ENCODE measurements around the gene CDC25B. TPM values are rescaled to one million over a fixed set of nuclear protein-coding genes. Genes with fewer than 3 reads are reported as not detected.

CDC25B gene
- total and polyA plus RNA-seq, 2 donors from 2014 or later, result 24.1 to 40.3 TPM

DNA sequence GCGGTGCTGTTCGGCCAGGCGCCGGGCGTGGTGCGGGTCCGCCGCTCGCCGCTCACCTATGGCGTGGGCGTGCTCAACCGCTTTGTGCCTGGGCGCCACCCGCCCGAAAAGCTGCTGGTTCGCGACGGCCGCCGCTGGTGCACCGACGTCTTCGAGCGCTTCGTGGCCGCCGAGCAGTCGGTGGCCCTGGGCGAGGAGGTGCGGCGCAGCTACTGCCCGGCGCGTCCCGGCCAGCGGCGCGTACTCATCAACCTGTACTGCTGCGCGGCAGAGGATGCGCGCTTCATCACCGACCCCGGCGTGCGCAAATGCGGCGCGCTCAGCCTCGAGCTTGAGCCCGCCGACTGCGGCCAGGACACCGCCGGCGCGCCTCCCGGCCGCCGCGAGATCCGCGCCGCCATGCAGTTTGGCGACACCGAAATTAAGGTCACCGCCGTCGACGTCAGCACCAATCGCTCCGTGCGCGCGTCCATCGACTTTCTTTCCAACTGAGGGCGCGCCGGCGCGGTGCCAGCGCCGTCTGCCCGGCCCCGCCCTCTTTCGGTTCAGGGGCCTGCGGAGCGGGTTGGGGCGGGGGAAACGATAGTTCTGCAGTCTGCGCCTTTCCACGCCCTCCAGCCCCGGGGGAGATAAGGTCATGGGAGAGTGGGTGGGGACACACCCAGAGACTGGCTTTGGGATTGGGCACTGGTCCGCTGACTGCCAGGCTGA lies 44.3 kb upstream of the CDC25B start:
- Histone ChIP-seq H3K4me3 (ENCODE audit: low read length in 3 of 3) (peak overlapping the region in 1 of 3 donors; percentile 39), H3K27ac (ENCODE audit: low read depth in 2 of 2, low read length in 2 of 2) (no peak overlapping the region), H3K4me1 (ENCODE audit: control insufficient read depth in 2 of 3, insufficient read depth in 2 of 3, low read depth in 1 of 3, low read length in 3 of 3) (peaks cover 0 to 7% (median 0%) of the 10 kb centered on the region in 3 donors), H3K9me3 (ENCODE audit: control insufficient read depth in 2 of 3, insufficient read depth in 1 of 3, low read length in 3 of 3) (no peaks in the 10 kb centered on the region), H3K27me3 (ENCODE audit: control insufficient read depth, insufficient read depth, low read length) (no peaks in the 10 kb centered on the region), H3K9ac (ENCODE audit: low read length in 3 of 3) (no peak overlapping the region), H3K36me3 (ENCODE audit: control insufficient read depth in 2 of 3, insufficient read depth in 3 of 3, low read length in 3 of 3) (peaks cover 0 to 4% (median 0%) of the 10 kb centered on the region in 3 donors)
- intact Hi-C loops (cut with DNase I), result no loop called here
- FAIRE-seq (no peak), DNase-seq (peak in 3 of 5 donors; percentile 49 to 71 (median 56))
- TF ChIP-seq, protein P1, sequence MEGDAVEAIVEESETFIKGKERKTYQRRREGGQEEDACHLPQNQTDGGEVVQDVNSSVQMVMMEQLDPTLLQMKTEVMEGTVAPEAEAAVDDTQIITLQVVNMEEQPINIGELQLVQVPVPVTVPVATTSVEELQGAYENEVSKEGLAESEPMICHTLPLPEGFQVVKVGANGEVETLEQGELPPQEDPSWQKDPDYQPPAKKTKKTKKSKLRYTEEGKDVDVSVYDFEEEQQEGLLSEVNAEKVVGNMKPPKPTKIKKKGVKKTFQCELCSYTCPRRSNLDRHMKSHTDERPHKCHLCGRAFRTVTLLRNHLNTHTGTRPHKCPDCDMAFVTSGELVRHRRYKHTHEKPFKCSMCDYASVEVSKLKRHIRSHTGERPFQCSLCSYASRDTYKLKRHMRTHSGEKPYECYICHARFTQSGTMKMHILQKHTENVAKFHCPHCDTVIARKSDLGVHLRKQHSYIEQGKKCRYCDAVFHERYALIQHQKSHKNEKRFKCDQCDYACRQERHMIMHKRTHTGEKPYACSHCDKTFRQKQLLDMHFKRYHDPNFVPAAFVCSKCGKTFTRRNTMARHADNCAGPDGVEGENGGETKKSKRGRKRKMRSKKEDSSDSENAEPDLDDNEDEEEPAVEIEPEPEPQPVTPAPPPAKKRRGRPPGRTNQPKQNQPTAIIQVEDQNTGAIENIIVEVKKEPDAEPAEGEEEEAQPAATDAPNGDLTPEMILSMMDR (IDR thresholded peaks at IDR 0.05; ENCODE audit: borderline replicate concordance, extremely low read depth, insufficient read depth), result no peak

DNA sequence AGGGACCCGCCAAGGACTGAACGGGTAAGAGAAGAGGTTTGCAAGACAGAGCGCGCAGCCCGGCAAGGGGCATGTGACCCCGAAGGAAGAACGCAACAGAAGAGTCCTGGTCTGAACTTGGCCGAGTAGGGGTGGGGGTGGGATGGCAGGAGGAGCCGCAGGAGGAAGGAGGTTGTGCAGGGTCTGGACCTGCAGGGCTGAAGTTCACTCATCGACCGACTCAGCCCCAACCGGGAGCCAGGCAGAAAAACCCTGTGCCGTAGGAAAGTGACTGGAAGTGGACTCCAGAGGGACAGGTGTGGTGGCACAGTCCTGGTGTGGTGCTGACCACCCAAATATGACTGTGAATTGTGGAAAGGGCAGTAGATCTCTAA lies 43.7 kb upstream of the CDC25B start:
- H3K36me3 ChIP-seq (ENCODE audit: control insufficient read depth in 2 of 3, insufficient read depth in 3 of 3, low read length in 3 of 3), result peaks cover 0 to 4% (median 0%) of the 10 kb centered on the region in 3 donors
- no peak overlapping the region for H3K9ac ChIP-seq (ENCODE audit: low read length in 3 of 3)
- peak in 1 of 5 donors; percentile 66 for DNase-seq
- intact Hi-C loops (cut with DNase I), result no loop called here
- peak overlapping the region in 1 of 3 donors; percentile 39 for H3K4me3 ChIP-seq (ENCODE audit: low read length in 3 of 3)
- peaks cover 0 to 7% (median 0%) of the 10 kb centered on the region in 3 donors for H3K4me1 ChIP-seq (ENCODE audit: control insufficient read depth in 2 of 3, insufficient read depth in 2 of 3, low read depth in 1 of 3, low read length in 3 of 3)
- TF ChIP-seq, protein P1 (IDR thresholded peaks at IDR 0.05; ENCODE audit: borderline replicate concordance, extremely low read depth, insufficient read depth), result no peak
- H3K27ac ChIP-seq (ENCODE audit: low read depth in 2 of 2, low read length in 2 of 2), result no peak overlapping the region
- H3K9me3 ChIP-seq (ENCODE audit: control insufficient read depth in 2 of 3, insufficient read depth in 1 of 3, low read length in 3 of 3), result no peaks in the 10 kb centered on the region
- no peaks in the 10 kb centered on the region for H3K27me3 ChIP-seq (ENCODE audit: control insufficient read depth, insufficient read depth, low read length)
- no peak for FAIRE-seq

DNA sequence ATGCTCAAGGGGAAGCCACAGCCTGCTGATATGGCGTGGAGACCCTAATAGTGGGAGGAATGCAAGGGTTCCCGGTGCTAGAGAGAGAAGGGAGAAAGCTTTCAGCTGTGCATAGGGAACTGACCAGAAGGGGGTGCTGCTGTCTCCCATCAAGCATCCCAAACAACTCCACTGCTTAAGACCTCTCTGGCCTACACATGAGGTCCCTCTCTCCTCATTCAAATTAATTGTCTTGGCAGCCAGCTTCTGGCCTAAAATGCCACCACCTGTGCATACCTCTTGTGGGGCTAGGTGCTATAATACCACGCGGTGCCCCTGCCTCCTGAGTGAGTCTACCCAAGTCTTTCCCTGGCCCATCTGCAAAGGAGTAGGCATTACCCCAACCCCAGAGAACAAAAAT lies 43.0 kb upstream of the CDC25B start:
- TF ChIP-seq, protein P1 (IDR thresholded peaks at IDR 0.05; ENCODE audit: borderline replicate concordance, extremely low read depth, insufficient read depth), result peak; percentile 66
- FAIRE-seq (no peak), DNase-seq (peak; percentile 56 to 82 (median 67))
- H3K4me3 ChIP-seq (ENCODE audit: low read length in 3 of 3), result no peak overlapping the region
- no peaks in the 10 kb centered on the region for H3K9me3 ChIP-seq (ENCODE audit: control insufficient read depth in 2 of 3, insufficient read depth in 1 of 3, low read length in 3 of 3)
- no peaks in the 10 kb centered on the region for H3K27me3 ChIP-seq (ENCODE audit: control insufficient read depth, insufficient read depth, low read length)
- peaks cover 0 to 4% (median 0%) of the 10 kb centered on the region in 3 donors for H3K36me3 ChIP-seq (ENCODE audit: control insufficient read depth in 2 of 3, insufficient read depth in 3 of 3, low read length in 3 of 3)
- intact Hi-C loops (cut with DNase I), result no loop called here
- H3K27ac ChIP-seq (ENCODE audit: low read depth in 2 of 2, low read length in 2 of 2), result no peak overlapping the region
- peaks cover 0 to 7% (median 0%) of the 10 kb centered on the region in 3 donors for H3K4me1 ChIP-seq (ENCODE audit: control insufficient read depth in 2 of 3, insufficient read depth in 2 of 3, low read depth in 1 of 3, low read length in 3 of 3)
- H3K9ac ChIP-seq (ENCODE audit: low read length in 3 of 3), result no peak overlapping the region

Measured in kidney (tissue), 14 donors.